Stimulated activated CD4-positive, alpha-beta T cell treated with anti-CD3 and anti-CD28 coated beads, Interleukin-15, amount 100 ng/mL, for 48 hours (primary cell): ENCODE data around the gene NOVA2.

Experiments
- DNase-seq, 2 donors: peaks; one replicate each; pipeline ENCODE4 v3.0.0-alpha.2; 2020; ENCODE audit warnings: low read depth in 2 of 2

Gene NOVA2

DNA sequence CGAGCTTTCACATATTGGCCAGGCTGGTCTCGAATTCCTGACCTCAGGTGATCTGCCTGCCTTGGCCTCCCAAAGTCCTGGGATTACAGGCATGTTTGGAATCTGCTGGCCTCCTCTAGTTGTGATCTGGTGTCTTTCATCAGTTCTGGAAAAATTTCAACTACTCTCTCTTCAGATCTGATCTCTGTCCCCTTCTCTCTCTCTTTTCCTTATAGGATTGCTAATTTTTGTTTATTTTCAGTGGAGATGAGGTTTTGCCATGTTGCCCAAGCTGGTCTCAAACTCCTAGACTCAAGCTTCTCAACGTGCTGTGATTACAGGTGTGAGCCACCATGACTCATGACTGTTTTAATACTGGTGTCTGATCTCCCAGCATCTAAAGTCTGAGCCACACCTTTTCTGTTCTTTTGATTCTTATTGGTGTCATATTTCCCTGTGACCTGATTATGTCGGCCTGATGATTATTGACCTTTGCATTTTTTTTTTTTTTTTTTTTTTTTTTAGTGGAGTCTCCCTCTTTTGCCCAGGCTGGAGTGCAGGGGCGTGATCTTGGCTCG, 48.7 kb downstream of the NOVA2 start:
- no peak for DNase-seq

- DNase-seq: no peak
These were observed 51.4 kb downstream of the NOVA2 start for GRCh38 chr19:45922281-45922680.

GRCh38 chr19:45920458-45920857, 53.2 kb downstream of the NOVA2 start:
- DNase-seq: no peak

GRCh38 chr19:45919678-45920077, 54.0 kb downstream of the NOVA2 start:
- no peak for DNase-seq

- DNase-seq: no peak
These were observed 54.9 kb downstream of the NOVA2 start for GRCh38 chr19:45918721-45919120.

DNA sequence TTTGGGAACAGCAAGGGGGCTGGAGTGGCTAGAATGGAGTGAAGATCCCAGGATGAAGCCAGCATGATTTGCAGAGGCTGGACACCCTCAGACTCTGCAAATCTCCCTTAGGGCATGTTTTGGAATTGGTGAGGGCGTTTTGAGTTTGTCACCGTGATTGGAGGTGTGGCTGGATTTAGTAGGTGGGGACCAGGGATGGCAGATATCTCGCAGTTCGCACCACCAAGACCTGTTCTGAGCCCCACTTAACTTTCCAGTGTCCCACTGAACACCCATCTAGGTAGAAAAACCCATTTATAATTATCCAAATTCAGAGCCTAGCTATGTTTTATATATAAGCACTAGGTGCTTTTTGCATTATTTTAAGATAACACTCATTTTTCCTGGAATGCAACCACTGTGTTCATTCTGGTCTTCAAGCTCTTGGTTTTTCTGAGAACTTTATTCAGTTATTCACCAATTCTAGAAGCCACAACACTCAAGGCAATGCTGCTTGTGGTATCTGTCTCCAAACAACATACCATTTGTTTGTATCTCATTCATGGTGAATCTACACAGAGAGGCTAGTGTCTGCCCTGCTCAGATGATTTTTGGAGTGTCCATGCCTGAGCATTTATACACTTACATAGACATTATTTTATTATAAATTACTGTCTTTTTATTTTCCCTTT, 56.1 kb downstream of the NOVA2 start:
- no peak for DNase-seq

- DNase-seq: no peak
These were observed 59.5 kb downstream of the NOVA2 start, which contains the start of gene NANOS2 for GRCh38 chr19:45913874-45914830. Gene NANOS2 (minus strand): TSS chr19:45914778. CDS start chr19:45914693, 85 bp downstream.

- no peak for DNase-seq
These were observed 62.4 kb downstream of the NOVA2 start for GRCh38 chr19:45911291-45911690.

DNA sequence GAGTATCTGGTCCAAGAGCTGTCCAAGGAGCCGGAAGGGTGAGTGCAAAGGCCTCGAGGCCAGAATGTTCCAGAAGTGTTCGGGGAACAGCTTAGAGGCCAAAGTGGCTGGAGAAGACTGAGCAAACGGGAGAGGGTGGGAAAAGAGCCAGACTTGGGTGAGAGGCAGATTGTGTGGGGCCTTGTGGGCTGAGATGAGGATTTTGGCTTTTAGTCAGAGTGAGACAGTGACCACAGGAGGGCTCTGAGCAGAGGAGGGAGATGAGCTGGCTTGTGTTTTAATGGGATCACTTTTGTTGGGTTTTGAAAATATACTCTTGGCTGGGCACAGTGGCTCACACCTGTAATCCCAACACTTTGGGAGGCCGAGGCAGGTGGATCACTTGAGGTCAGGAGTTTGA, 64.7 kb downstream of the NOVA2 start:
- no peak for DNase-seq

- DNase-seq: no peak
These were observed 67.4 kb downstream of the NOVA2 start for GRCh38 chr19:45906221-45906620.

DNA sequence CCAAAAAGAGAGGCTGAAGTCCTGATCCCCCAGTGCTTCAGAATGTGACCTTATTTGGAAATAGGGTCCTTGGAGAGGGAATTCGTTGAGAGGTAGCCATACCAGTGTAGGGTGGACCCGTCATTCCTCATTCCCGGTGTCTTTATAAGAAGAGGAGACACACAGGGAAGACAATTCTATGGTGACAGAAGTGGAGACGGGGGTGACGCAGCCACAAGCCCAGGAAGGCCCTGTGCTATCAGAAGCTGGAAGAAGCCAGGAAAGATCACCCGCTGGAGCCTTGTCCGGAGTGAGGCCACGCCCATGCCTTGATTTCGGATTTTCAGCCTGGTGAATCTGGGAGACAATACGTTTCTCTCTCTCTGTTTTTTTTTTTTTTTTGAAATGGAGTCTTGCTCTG, 68.7 kb downstream of the NOVA2 start:
- DNase-seq: no peak

GRCh38 chr19:45902651-45903625, 70.7 kb downstream of the NOVA2 start:
- peak; percentile 97 to 99 for DNase-seq

DNA sequence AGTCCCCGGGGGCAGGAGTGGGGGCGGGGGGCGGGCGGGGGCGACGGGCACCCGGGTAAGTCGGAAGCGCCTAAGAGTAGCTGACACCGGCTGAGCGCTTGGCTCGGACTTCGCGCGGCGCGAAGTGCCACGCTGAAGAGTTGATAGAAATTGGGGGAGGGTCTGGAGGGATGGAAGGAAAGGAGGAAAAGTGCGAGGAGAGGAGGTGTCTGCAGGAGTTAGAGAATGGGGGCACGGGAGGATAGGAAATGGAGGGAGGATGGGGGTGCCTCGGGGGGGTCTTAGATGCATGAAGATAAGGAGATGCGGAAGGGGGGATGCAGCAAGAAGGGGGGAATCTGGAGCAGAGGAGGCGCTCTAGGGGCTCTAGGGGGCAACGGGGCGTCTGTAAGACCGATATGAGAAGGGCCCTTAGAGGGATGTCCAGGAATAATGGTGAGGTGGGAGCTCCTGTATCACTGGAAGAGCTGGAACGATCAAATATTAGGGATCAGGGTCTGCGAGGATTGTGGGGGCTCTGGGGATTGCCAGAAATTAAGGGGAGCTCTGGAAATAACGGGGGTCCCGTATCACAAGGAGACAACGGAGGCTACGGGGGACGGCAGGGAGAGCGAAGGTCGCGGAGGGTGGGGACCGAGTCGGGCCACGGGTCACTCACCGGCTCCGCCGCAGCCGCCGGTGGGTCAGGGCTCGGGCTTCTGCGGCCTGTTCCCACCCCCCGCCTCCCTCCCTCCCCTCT, 71.6 kb downstream of the NOVA2 start, which contains the start of gene MYPOP:
TSS of gene MYPOP (minus strand) at position 702 of the 739 bp plus-strand sequence. CDS start 840 bp downstream, outside the sequence.
- no peak for DNase-seq

DNA sequence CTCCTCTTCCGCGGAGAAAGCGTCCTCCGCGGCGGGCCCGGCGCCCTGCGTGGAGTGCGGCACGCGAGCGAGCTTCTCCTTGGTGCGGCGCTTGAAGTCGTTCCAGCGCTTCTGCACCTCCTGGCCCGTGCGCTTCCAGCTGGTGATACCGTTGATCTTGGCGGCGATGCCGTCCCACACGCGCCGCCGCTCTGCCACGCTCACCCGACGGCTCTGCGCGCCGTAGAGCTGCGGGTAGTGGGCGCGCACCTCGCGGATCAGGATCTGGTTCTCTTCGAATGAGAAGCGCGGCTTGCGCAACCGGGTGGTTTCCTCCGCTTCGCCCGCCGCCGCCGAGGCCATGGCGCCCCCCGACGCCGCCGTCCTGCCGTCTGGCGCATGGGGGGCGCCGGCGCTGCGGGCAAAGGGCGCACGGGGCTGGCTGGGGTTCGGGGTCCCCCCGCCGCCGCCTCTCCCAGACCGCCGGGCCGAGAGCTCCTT, 72.2 kb downstream of the NOVA2 start:
- no peak for DNase-seq

DNA sequence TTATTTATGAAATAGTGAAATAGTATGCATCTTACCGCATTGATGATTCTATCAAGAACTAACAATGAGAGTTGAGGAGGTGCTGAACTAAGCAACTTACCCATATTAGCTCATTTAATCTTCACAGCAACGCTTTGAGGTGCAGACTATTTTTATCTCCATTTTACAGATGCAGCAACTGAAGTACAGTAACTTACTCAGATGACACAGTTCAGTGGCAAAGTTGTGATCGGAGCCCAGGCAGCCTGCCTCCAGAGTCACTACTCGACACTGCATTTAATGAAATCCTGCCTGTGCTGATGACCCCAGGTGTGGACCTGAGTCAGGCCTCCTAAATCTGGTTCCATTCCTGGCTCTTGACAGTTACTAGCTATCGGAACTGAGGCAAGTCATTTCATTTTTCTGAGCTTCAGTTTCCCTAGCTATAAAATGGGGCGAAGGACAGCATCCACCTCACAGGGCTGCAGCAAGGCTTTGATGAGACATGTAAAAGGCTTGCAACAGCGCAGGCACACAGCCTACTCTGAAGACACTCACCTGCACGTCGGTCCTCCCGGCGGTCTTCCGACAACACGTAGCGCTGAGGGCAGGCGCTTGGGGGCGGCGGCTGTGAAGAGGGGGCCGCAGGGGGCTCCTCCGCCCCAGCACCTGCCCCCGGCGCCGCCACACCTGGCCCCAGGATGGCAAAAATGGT, 72.8 kb downstream of the NOVA2 start:
- DNase-seq: no peak

- DNase-seq: no peak
These were observed 73.6 kb downstream of the NOVA2 start for GRCh38 chr19:45899919-45900589.

DNA sequence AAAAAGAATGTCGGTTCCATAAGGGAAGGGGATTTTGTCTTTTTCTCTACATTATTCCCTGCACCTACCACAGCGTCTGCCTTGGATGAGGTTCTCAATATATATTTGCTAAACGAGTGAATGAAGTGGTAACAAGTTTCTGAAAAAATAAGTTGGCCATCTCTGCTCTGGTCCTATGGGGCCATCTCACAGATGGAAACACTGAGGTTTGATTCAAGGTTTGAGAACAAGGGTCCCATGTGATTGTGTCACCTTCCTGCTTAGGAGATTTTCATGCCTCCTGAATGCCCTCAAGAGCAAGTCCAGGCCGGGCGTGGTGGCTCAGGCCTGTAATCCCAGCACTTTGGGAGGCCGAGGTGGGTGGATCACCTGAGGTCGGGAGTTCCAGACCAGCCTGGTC, 74.4 kb downstream of the NOVA2 start:
- no peak for DNase-seq

DNA sequence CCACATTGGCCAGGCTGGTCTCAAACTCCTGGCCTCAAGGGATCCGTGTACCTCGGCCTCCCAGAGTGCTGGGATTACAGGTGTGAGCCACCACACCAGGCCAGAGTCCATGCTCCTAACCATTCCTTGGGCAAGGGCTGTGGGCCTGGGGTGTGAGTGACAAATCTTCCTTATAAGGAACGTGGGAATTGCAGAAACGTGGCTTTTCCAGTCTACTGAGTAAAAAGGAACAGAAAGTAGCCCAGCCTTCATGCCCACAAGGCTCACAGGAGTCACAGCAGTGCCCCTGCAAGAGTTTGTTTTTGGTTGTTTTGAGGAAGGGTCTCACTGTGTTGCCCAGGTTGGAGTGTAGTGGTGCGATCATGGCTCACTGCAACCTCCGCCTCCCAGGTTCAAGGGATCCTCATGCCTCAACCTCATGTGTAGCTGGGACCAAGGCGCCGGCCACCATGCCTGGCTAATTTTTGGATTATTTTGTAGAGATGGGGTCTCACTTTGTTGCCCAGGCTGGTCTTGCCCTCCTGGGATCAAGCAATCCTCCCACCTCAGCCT, 76.3 kb downstream of the NOVA2 start:
- DNase-seq: no peak
